ENCODE measurements around the gene TRMT2A. TPM values are rescaled to one million over a fixed set of nuclear protein-coding genes. Genes with fewer than 3 reads are reported as not detected.

The TRMT2A gene
- total RNA-seq: 45.8 to 66.1 TPM (median 49.3 TPM) in 3 replicates
- long read RNA-seq, transcript TRMT2A-202 (13 exons, 2,928 nt): minor isoform, 6 of 102 reads
- long read RNA-seq, transcript TRMT2A-201 (12 exons, 2,964 nt): major isoform, 51 of 102 reads
- long read RNA-seq, partial matches to known transcripts: 9 of 102 reads
- long read RNA-seq, other reads (novel, unspliced or antisense): 35 of 102 reads

- peak within 1 kb of the TSS; percentile 96 for H3K27ac Mint-ChIP-seq (ENCODE audit: unreplicated experiment)
- H3K27me3 Mint-ChIP-seq (ENCODE audit: low read depth): no peaks in the 10 kb centered on the region
- H3K4me3 Mint-ChIP-seq (ENCODE audit: unreplicated experiment): peak within 1 kb of the TSS; percentile 86
- peaks cover 27% of the 10 kb centered on the region for H3K4me1 Mint-ChIP-seq (ENCODE audit: low read depth)
- peak; percentile 99 for DNase-seq (ENCODE audit: low spot score)
- peak; percentile 60 for TF ChIP-seq CTCF (IDR thresholded peaks at IDR 0.05)
- H3K36me3 Mint-ChIP-seq (ENCODE audit: low read depth): peaks cover 16% of the 10 kb centered on the region
- no peaks in the 10 kb centered on the region for H3K9me3 Mint-ChIP-seq (ENCODE audit: low read depth)
These were observed at the start of gene TRMT2A for GRCh38 chr22:20116951-20117632. TSS of gene TRMT2A (minus strand) at chr22:20117226. CDS start at chr22:20116906, 320 bp downstream.

- no peak overlapping the region for H3K4me3 Mint-ChIP-seq (ENCODE audit: unreplicated experiment)
- no peak for TF ChIP-seq CTCF (IDR thresholded peaks at IDR 0.05)
- H3K9me3 Mint-ChIP-seq (ENCODE audit: low read depth): no peaks in the 10 kb centered on the region
- no peaks in the 10 kb centered on the region for H3K27me3 Mint-ChIP-seq (ENCODE audit: low read depth)
- DNase-seq (ENCODE audit: low spot score): no peak
- H3K4me1 Mint-ChIP-seq (ENCODE audit: low read depth): no peaks in the 10 kb centered on the region
- H3K27ac Mint-ChIP-seq (ENCODE audit: unreplicated experiment): no peak overlapping the region
- H3K36me3 Mint-ChIP-seq (ENCODE audit: low read depth): no peaks in the 10 kb centered on the region
These were observed 49.7 kb upstream of the TRMT2A start for GRCh38 chr22:20166703-20167102.

- H3K4me1 Mint-ChIP-seq (ENCODE audit: low read depth): no peaks in the 10 kb centered on the region
- H3K27me3 Mint-ChIP-seq (ENCODE audit: low read depth): no peaks in the 10 kb centered on the region
- no peak for DNase-seq (ENCODE audit: low spot score)
- no peak overlapping the region for H3K27ac Mint-ChIP-seq (ENCODE audit: unreplicated experiment)
- H3K9me3 Mint-ChIP-seq (ENCODE audit: low read depth): no peaks in the 10 kb centered on the region
- H3K4me3 Mint-ChIP-seq (ENCODE audit: unreplicated experiment): no peak overlapping the region
- no peak for TF ChIP-seq CTCF (IDR thresholded peaks at IDR 0.05)
- no peaks in the 10 kb centered on the region for H3K36me3 Mint-ChIP-seq (ENCODE audit: low read depth)
These were observed 48.9 kb upstream of the TRMT2A start for GRCh38 chr22:20165913-20166312.

GRCh38 chr22:20165421-20165820 is 48.4 kb upstream of the TRMT2A start:
- no peak overlapping the region for H3K27ac Mint-ChIP-seq (ENCODE audit: unreplicated experiment)
- no peak for DNase-seq (ENCODE audit: low spot score)
- no peak overlapping the region for H3K4me3 Mint-ChIP-seq (ENCODE audit: unreplicated experiment)
- H3K9me3 Mint-ChIP-seq (ENCODE audit: low read depth): no peaks in the 10 kb centered on the region
- no peaks in the 10 kb centered on the region for H3K4me1 Mint-ChIP-seq (ENCODE audit: low read depth)
- H3K27me3 Mint-ChIP-seq (ENCODE audit: low read depth): no peaks in the 10 kb centered on the region
- no peak for TF ChIP-seq CTCF (IDR thresholded peaks at IDR 0.05)
- no peaks in the 10 kb centered on the region for H3K36me3 Mint-ChIP-seq (ENCODE audit: low read depth)

- Mint-ChIP-seq H3K4me3 (ENCODE audit: unreplicated experiment) (no peak overlapping the region), H3K27me3 (ENCODE audit: low read depth) (no peaks in the 10 kb centered on the region), H3K27ac (ENCODE audit: unreplicated experiment) (no peak overlapping the region), H3K4me1 (ENCODE audit: low read depth) (no peaks in the 10 kb centered on the region), H3K9me3 (ENCODE audit: low read depth) (no peaks in the 10 kb centered on the region), H3K36me3 (ENCODE audit: low read depth) (no peaks in the 10 kb centered on the region)
- TF ChIP-seq CTCF (IDR thresholded peaks at IDR 0.05): no peak
- DNase-seq (ENCODE audit: low spot score): no peak
These were observed 47.8 kb upstream of the TRMT2A start for GRCh38 chr22:20164863-20165262.

All from chondrocyte (in vitro differentiated cells).